Measurements from ENCODE around the gene RAMP1. TPM values are rescaled to one million over a fixed set of nuclear protein-coding genes. Genes with fewer than 3 reads are reported as not detected.

Gene RAMP1
- total RNA-seq, 4 donors from 2014 or later = 7.3 to 19.1 (median 12.4) TPM

DNA sequence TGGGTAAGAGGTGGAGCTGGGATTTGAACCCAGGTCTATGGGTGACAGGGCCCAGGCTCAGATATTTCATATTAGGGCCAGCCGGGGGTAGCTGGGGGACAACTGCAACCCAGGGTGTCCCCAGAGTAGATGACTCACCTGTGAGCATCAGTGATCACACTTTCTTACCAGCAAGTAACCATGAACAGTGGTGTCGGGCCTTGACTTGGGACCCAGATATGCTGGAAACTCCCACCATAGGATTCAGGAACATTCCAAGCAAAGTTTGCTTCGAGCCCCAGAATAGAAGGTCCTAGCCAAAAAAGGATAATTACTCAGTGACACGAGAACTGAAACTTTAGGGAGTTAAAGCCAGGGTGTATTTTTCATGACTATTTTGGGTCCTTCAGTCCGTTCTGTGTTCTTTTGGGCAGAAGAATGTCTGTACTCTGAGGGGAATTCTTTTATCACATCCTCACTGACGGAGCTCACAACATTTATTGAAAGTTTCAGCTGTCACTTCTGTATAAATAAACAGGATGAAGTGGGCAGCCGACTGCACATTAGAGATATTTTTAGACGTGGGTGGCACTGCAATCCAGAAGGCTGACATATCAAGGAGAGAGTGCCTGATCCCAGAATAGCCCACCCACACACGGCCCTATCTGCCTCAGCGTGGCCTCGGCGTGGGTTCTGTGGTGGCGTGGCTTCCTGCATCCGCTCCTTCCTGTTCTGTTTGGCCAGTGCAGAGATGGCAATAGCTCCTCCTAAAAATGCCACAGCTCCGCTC, 45.6 kb downstream of the RAMP1 start:
- H3K4me3 ChIP-seq (ENCODE audit: low read depth, poor library complexity, severe bottlenecking) = no peak overlapping the region
- TF ChIP-seq POLR2A (IDR thresholded peaks at IDR 0.05) (no peak), CTCF (IDR thresholded peaks at IDR 0.05) (no peak)
- DNase-seq (ENCODE audit: low spot score in 2 of 2) = no peak
- intact Hi-C loops (cut with DNase I; ENCODE audit: low total_unique reads) = no loop called here
- whole genome bisulfite sequencing, 2 donors = 39 to 42% methylated on average over 14 to 15 of the region's 15 CpGs

DNA sequence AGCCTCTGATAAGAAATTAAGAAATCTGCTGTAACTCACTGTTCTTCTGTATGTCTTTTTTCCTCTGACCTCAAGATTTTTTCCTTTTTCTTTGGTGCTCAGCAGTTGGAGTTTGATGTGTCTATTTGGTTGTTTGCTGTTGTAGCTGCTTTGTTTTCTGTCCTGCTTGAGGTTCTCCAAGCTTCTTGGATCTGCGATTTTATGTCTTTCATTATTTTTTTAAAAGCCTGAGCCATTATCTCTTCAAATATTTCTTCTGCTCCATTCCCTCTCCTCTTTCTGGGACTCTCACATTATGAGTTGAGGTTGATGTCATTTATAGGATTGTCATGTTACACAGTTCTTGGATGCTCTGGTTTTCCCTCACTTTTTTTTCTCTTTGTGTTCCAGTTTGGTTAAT, 47.7 kb downstream of the RAMP1 start:
- TF ChIP-seq CTCF (IDR thresholded peaks at IDR 0.05) (no peak), POLR2A (IDR thresholded peaks at IDR 0.05) (no peak)
- no peak overlapping the region for H3K4me3 ChIP-seq (ENCODE audit: low read depth, poor library complexity, severe bottlenecking)
- intact Hi-C loops (cut with DNase I; ENCODE audit: low total_unique reads) = no loop called here
- 81 to 97% methylated on average over 1 of the region's 1 CpG for WGBS, 2 donors
- DNase-seq (ENCODE audit: low spot score in 2 of 2) = no peak

- intact Hi-C loops (cut with DNase I; ENCODE audit: low total_unique reads) = no loop called here
- H3K4me3 ChIP-seq (ENCODE audit: low read depth, poor library complexity, severe bottlenecking) = no peak overlapping the region
- WGBS, 2 donors = 95 to 96% methylated on average over 11 to 13 of the region's 13 CpGs
- no peak for TF ChIP-seq CTCF (IDR thresholded peaks at IDR 0.05)
- TF ChIP-seq POLR2A (IDR thresholded peaks at IDR 0.05) = no peak
- no peak for DNase-seq (ENCODE audit: low spot score in 2 of 2)
These were observed 49.8 kb downstream of the RAMP1 start for GRCh38 chr2:237909075-237909695.

DNA sequence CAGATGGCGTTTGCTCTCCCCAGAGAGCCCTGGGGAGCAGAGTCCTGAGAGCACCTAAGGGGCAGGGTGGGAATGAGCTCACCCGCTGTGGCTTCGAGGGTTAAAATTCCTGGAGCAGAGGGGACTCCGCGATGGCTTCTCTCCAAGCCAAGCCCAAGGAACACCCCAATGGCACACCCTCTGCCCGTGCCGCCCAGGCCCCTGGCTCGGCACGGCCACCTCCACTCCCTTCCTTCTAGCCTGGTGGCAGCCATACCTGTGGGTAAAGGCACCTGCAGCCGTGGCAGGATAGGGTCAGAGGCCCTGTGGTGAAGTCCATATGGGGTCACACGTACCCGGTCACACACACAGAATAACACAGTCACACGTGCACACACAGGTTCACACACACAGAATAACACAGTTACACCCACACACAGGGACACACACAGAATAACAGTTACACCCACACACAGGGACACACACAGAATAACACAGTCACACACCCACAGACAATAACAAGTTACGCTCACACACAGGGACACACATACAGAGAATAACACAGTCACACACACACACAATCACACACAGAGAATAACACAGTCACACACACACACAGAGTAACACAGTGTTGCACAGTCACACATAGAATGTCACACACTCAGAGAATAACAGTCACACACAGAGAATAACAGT, 50.5 kb downstream of the RAMP1 start:
- peak in 1 of 3 donors; percentile 39 for TF ChIP-seq CTCF (IDR thresholded peaks at IDR 0.05)
- TF ChIP-seq POLR2A (IDR thresholded peaks at IDR 0.05) = no peak
- no peak for DNase-seq (ENCODE audit: low spot score in 2 of 2)

GRCh38 chr2:237910576-237911362, 51.3 kb downstream of the RAMP1 start:
- TF ChIP-seq POLR2A (IDR thresholded peaks at IDR 0.05) = no peak
- TF ChIP-seq CTCF (IDR thresholded peaks at IDR 0.05) = no peak
- H3K4me3 ChIP-seq (ENCODE audit: low read depth, poor library complexity, severe bottlenecking) = no peak overlapping the region
- DNase-seq (ENCODE audit: low spot score in 2 of 2) = no peak
- intact Hi-C loops (cut with DNase I; ENCODE audit: low total_unique reads) = no loop called here
- 94 to 97% methylated on average over 10 to 12 of the region's 12 CpGs for WGBS, 2 donors

More for the DNA sequence above, 50.5 kb downstream of the RAMP1 start:
- WGBS, 2 donors = 80 to 94% methylated on average over 13 to 14 of the region's 14 CpGs
- H3K4me3 ChIP-seq (ENCODE audit: low read depth, poor library complexity, severe bottlenecking) = no peak overlapping the region
- intact Hi-C loops (cut with DNase I; ENCODE audit: low total_unique reads) = no loop called here
